Fibroblast of skin of left quadriceps (primary cell): ENCODE data around the gene SLC35D1.
"Not testable (repeated sequence)": the region's sequence is repeated elsewhere in the genome, so short reads cannot be mapped to it uniquely, and the experiment has no call there.

Experiments used
- DNase-seq, 2 experiments: peaks; one replicate each; pipeline ENCODE4 v3.0.0-alpha.2; 2013; ENCODE audit warnings: low read depth in 2 of 2

Gene SLC35D1

GRCh38 chr1:67053785-67054772 lies at the start of gene SLC35D1:
Gene SLC35D1 (minus strand): TSS chr1:67054148. CDS start chr1:67054013, 135 bp downstream.
- peak in 1 of 2 experiments; percentile 28 for DNase-seq

- DNase-seq, result no peak
Measured at GRCh38 chr1:67103548-67103947, 49.6 kb upstream of the SLC35D1 start.

GRCh38 chr1:67100833-67101232 lies 46.9 kb upstream of the SLC35D1 start:
- no peak for DNase-seq

GRCh38 chr1:67097305-67097704 lies 43.4 kb upstream of the SLC35D1 start:
- no peak for DNase-seq

GRCh38 chr1:67094191-67094590 lies 40.2 kb upstream of the SLC35D1 start:
- DNase-seq, result no peak

- DNase-seq, result no peak
Measured at GRCh38 chr1:67089685-67090208, 35.8 kb upstream of the SLC35D1 start.

GRCh38 chr1:67088440-67088839 lies 34.5 kb upstream of the SLC35D1 start:
- DNase-seq, result no peak

GRCh38 chr1:67085326-67085725 lies 31.4 kb upstream of the SLC35D1 start:
- no peak for DNase-seq

GRCh38 chr1:67084765-67085318 lies 30.9 kb upstream of the SLC35D1 start:
- no peak for DNase-seq

GRCh38 chr1:67078291-67078690 lies 24.3 kb upstream of the SLC35D1 start:
- DNase-seq, result no peak

GRCh38 chr1:67077593-67077992 lies 23.6 kb upstream of the SLC35D1 start:
- no peak for DNase-seq

GRCh38 chr1:67072749-67073148 lies 18.8 kb upstream of the SLC35D1 start:
- DNase-seq, result no peak

- not testable (repeated sequence) for DNase-seq
Measured at GRCh38 chr1:67067655-67068054, 13.7 kb upstream of the SLC35D1 start.

GRCh38 chr1:67062412-67062811 lies 8.5 kb upstream of the SLC35D1 start:
- DNase-seq, result no peak

- DNase-seq, result no peak
Measured at GRCh38 chr1:67061266-67061665, 7.3 kb upstream of the SLC35D1 start.

- DNase-seq, result peak; percentile 95
Measured at GRCh38 chr1:67060811-67061218, 6.9 kb upstream of the SLC35D1 start.

GRCh38 chr1:67059346-67059745 lies 5.4 kb upstream of the SLC35D1 start:
- no peak for DNase-seq

GRCh38 chr1:67058761-67059160 lies 4.8 kb upstream of the SLC35D1 start:
- no peak for DNase-seq

GRCh38 chr1:67058242-67058641 lies 4.3 kb upstream of the SLC35D1 start:
- DNase-seq, result no peak

GRCh38 chr1:67053535-67053784 lies 488 bp downstream of the SLC35D1 start:
- DNase-seq, result no peak

- peak in 1 of 2 experiments; percentile 13 for DNase-seq
Measured at GRCh38 chr1:67052741-67053534, 1.0 kb downstream of the SLC35D1 start.

- no peak for DNase-seq
Measured at GRCh38 chr1:67051196-67051595, 2.8 kb downstream of the SLC35D1 start.
